Endodermal cell (in vitro differentiated cells): ENCODE data around the gene S100A10. TPM values are rescaled to one million over a fixed set of nuclear protein-coding genes. Genes with fewer than 3 reads are reported as not detected.

Source experiments
- DNase-seq: peaks from one replicate; pipeline ENCODE4 v3.0.0-alpha.2; 2017
- H3K27ac ChIP-seq: 2 replicates; pipeline ENCODE4 v1.5.1; 2013; ENCODE audit warnings: mild to moderate bottlenecking, low read depth, low read length, moderate library complexity
- H3K27me3 ChIP-seq: 2 replicates; pipeline ENCODE4 v1.6.1; 2013; ENCODE audit warnings: mild to moderate bottlenecking, low read length, moderate library complexity; ENCODE audit not compliant: insufficient read depth, control insufficient read depth, poor library complexity, severe bottlenecking
- H3K36me3 ChIP-seq: 2 replicates; pipeline ENCODE4 v1.7.0; 2013; ENCODE audit warnings: mild to moderate bottlenecking, low read length, moderate library complexity; ENCODE audit not compliant: control insufficient read depth, insufficient read depth
- H3K4me1 ChIP-seq: one replicate; pipeline ENCODE4 v1.7.0; 2013; ENCODE audit warnings: low read length; ENCODE audit not compliant: control insufficient read depth, insufficient read depth
- H3K4me3 ChIP-seq: 2 replicates; pipeline ENCODE4 v1.5.1; 2013; ENCODE audit warnings: mild to moderate bottlenecking, low read length, moderate library complexity
- H3K9ac ChIP-seq: 2 replicates; pipeline ENCODE4 v1.6.1; 2013; ENCODE audit warnings: mild to moderate bottlenecking, low read length, moderate library complexity; ENCODE audit not compliant: poor library complexity, severe bottlenecking; ENCODE audit errors: extremely low read depth
- H3K9me3 ChIP-seq: 2 replicates; pipeline ENCODE4 v1.6.1; 2013; ENCODE audit warnings: mild to moderate bottlenecking, low read length, moderate library complexity; ENCODE audit not compliant: control insufficient read depth
- H3K27ac Mint-ChIP-seq: 2 replicates; pipeline ENCODE4 v1.8.0; 2020; ENCODE audit warnings: mixed read lengths
- H3K27me3 Mint-ChIP-seq: 2 replicates; pipeline ENCODE4 v1.8.0; 2021; ENCODE audit warnings: mild to moderate bottlenecking, mixed read lengths; ENCODE audit not compliant: insufficient read depth
- H3K36me3 Mint-ChIP-seq: 2 replicates; pipeline ENCODE4 v1.8.0; 2020; ENCODE audit warnings: low read depth, mixed read lengths
- H3K4me1 Mint-ChIP-seq: 2 replicates; pipeline ENCODE4 v1.8.0; 2020; ENCODE audit warnings: mixed read lengths
- H3K4me3 Mint-ChIP-seq: 2 replicates; pipeline ENCODE4 v1.8.0; 2020; ENCODE audit warnings: mild to moderate bottlenecking, moderate library complexity, mixed read lengths
- H3K9me3 Mint-ChIP-seq: 2 replicates; pipeline ENCODE4 v1.8.0; 2020; ENCODE audit warnings: mild to moderate bottlenecking, mixed read lengths
- WGBS, 2 experiments: methylation state at CpG; one replicate each; pipeline versions ENCODE4 v1.1.5 to v1.1.7; 2013; ENCODE audit warnings: missing lambda C conversion rate in 2 of 2, mixed read lengths in 1 of 2; ENCODE audit not compliant: insufficient coverage in 1 of 2, insufficient read length in 1 of 2; 5-methylcytosine and 5-hydroxymethylcytosine counted together
- total RNA-seq, 2 donors: library from RNA; stranded (reverse); fragmentation: NEBNext Ultra II Directional in 1 of 2; extraction: Animal tissue kit (Norgen Biotek cat#: 25700) in 1 of 2; gene quantifications; 2 replicates in 1 of 2; 3 replicates in 1 of 2; pipeline ENCODE4 v1.2.1, GENCODE V29; 2021
- TF ChIP-seq, protein P1 (sequence below): fragments of 200-600 bp; sonication (generic); conservative IDR thresholded peaks from 2 replicates; pipeline ENCODE4 v1.5.0; 2021; ENCODE audit warnings: antibody characterized with exemption, mild to moderate bottlenecking

Gene S100A10
- total RNA-seq, 2 donors from 2014 or later = 352 to 880 TPM

DNA sequence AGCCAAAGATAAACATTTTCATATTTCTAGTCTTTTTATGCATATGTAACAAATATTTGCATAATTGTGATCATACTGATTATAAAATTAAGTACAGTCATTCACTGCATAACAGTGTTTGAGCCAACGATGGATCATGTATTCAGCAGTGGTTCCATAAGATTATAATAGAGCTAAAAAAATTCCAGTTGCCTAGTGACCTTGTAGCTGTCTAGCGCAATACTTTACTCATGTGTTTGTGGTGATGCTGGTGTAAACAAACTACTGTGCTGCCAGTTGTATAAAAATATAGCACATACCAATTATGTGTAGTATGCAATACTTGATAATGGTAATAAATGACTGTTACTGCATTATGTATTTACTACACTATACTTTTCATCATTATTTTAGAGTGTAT lies 2.1 kb upstream of the S100A10 start:
- H3K4me1 Mint-ChIP-seq = peaks cover 31% of the 10 kb centered on the region
- H3K36me3 Mint-ChIP-seq = peaks cover 4% of the 10 kb centered on the region
- DNase-seq = no peak
- WGBS, 2 experiments = 93 to 100% methylated on average over 2 of the region's 2 CpGs
- Histone ChIP-seq H3K36me3 (no peaks in the 10 kb centered on the region), H3K4me1 (peaks cover 12% of the 10 kb centered on the region), H3K9me3 (no peaks in the 10 kb centered on the region), H3K27me3 (peaks cover 20% of the 10 kb centered on the region), H3K4me3 (no peak overlapping the region), H3K9ac (no peak overlapping the region), H3K27ac (no peak overlapping the region)
- no peak overlapping the region for H3K4me3 Mint-ChIP-seq
- H3K9me3 Mint-ChIP-seq = no peaks in the 10 kb centered on the region
- TF ChIP-seq, protein P1, sequence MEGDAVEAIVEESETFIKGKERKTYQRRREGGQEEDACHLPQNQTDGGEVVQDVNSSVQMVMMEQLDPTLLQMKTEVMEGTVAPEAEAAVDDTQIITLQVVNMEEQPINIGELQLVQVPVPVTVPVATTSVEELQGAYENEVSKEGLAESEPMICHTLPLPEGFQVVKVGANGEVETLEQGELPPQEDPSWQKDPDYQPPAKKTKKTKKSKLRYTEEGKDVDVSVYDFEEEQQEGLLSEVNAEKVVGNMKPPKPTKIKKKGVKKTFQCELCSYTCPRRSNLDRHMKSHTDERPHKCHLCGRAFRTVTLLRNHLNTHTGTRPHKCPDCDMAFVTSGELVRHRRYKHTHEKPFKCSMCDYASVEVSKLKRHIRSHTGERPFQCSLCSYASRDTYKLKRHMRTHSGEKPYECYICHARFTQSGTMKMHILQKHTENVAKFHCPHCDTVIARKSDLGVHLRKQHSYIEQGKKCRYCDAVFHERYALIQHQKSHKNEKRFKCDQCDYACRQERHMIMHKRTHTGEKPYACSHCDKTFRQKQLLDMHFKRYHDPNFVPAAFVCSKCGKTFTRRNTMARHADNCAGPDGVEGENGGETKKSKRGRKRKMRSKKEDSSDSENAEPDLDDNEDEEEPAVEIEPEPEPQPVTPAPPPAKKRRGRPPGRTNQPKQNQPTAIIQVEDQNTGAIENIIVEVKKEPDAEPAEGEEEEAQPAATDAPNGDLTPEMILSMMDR = no peak
- peaks cover 65% of the 10 kb centered on the region for H3K27me3 Mint-ChIP-seq
- H3K27ac Mint-ChIP-seq = no peak overlapping the region

DNA sequence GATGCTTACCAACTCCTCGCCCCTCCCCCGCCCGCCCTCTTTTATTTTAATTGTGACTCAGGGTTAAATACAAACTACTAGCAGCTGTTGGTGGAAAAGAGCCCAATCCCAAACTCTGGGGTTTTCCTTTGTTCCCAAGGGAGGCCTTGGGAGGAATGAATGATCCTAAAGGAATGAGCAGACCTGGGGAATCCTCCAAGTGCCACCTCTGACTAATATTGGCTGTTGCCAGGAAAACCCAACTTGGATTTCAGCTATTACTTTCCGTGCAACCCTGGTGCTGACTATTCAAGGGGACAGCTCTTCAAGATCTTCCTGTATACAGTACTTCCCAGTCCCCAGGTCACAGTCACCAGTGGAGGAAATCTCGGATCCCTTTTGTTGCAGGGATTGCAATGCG lies 1.3 kb upstream of the S100A10 start:
- Mint-ChIP-seq H3K4me1 (peaks cover 31% of the 10 kb centered on the region), H3K36me3 (peaks cover 9% of the 10 kb centered on the region), H3K27me3 (peaks cover 66% of the 10 kb centered on the region), H3K4me3 (no peak overlapping the region), H3K27ac (peak overlapping the region; percentile 41), H3K9me3 (no peaks in the 10 kb centered on the region)
- Histone ChIP-seq H3K9me3 (no peaks in the 10 kb centered on the region), H3K36me3 (peaks cover 6% of the 10 kb centered on the region), H3K4me1 (peaks cover 17% of the 10 kb centered on the region), H3K27ac (no peak overlapping the region), H3K27me3 (peaks cover 15% of the 10 kb centered on the region), H3K9ac (peak overlapping the region; percentile 14), H3K4me3 (peak overlapping the region; percentile 48)
- peak; percentile 64 for DNase-seq
- 64 to 78% methylated on average over 6 of the region's 6 CpGs for WGBS, 2 experiments
- TF ChIP-seq, protein P1 = no peak

DNA sequence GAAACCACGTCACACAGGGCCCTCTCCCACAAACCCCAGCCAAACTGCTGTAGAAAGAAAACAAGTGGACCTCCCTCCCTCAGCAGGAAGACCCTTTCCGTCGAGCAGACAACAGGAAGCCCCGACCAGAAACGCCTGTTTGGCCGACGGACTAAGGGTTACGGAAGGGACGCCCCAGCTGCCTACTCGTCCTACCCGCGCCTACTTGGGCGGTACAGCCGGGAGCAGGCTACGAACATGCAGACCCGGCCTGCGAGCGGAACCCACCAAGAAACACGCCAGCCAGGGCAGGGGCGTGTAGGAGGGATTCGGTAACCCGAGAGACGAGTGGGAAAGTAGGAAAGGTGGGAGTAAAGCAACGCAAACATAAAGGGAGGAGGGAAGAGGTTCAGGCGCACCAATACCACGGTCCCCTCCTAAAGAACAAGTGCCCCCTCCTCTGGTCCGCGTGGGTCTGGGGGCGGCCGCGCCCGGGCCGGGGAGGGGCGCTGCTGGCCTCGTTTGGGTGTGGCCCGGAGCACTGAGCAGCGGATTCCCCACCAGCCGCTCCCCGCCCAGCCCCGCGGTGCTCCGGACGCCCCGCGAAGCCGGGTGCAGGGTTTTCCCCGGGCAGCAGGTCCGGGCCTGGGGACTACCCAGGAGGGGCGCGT lies 450 bp downstream of the S100A10 start:
- Histone ChIP-seq H3K4me1 (peaks cover 27% of the 10 kb centered on the region), H3K9ac (peak overlapping the region; percentile 78), H3K27ac (no peak overlapping the region), H3K4me3 (peak overlapping the region; percentile 88), H3K9me3 (no peaks in the 10 kb centered on the region), H3K36me3 (peaks cover 17% of the 10 kb centered on the region), H3K27me3 (peaks cover 11% of the 10 kb centered on the region)
- Mint-ChIP-seq H3K4me3 (peak overlapping the region; percentile 86), H3K9me3 (no peaks in the 10 kb centered on the region), H3K27ac (peak overlapping the region; percentile 93), H3K36me3 (peaks cover 18% of the 10 kb centered on the region), H3K27me3 (peaks cover 69% of the 10 kb centered on the region), H3K4me1 (peaks cover 47% of the 10 kb centered on the region)
- WGBS, 2 experiments = 2 to 5% methylated on average over 22 to 50 of the region's 50 CpGs
- peak; percentile 83 for DNase-seq
- TF ChIP-seq, protein P1 = no peak
